Spinal cord (tissue), 10 donors: ENCODE data around the gene KIF19. TPM values are rescaled to one million over a fixed set of nuclear protein-coding genes. Genes with fewer than 3 reads are reported as not detected.

Experiments
- DNase-seq, 6 donors: peaks; one replicate each; pipeline versions ENCODE4 v3.0.0 to v3.0.0-alpha.2; 2013 to 2015; ENCODE audit warnings: low spot score in 6 of 6, low read depth in 4 of 6
- H3K27ac ChIP-seq: one replicate; pipeline ENCODE4 v1.5.1; 2013; ENCODE audit warnings: low read depth, low read length, control low read depth
- H3K27me3 ChIP-seq: one replicate; pipeline ENCODE4 v1.6.1; 2013; ENCODE audit warnings: low read length; ENCODE audit not compliant: control insufficient read depth, insufficient read depth
- H3K36me3 ChIP-seq: one replicate; pipeline ENCODE4 v1.6.1; 2013; ENCODE audit warnings: low read length; ENCODE audit not compliant: control insufficient read depth, insufficient read depth
- H3K4me1 ChIP-seq: one replicate; pipeline ENCODE4 v1.6.1; 2013; ENCODE audit warnings: low read length; ENCODE audit not compliant: control insufficient read depth, insufficient read depth
- H3K4me3 ChIP-seq: one replicate; pipeline ENCODE4 v1.5.1; 2013; ENCODE audit warnings: low read depth, low read length, control low read depth
- H3K9me3 ChIP-seq: one replicate; pipeline ENCODE4 v1.6.1; 2013; ENCODE audit warnings: low read length; ENCODE audit not compliant: control insufficient read depth, insufficient read depth
- WGBS: methylation state at CpG from one replicate; pipeline ENCODE4 v1.1.5; 2013; ENCODE audit warnings: missing lambda C conversion rate; ENCODE audit not compliant: insufficient coverage; 5-methylcytosine and 5-hydroxymethylcytosine counted together
- polyA plus RNA-seq, 2 donors: library from polyadenylated mRNA; unstranded; fragments of 120-200 nt; gene quantifications; one replicate each; pipeline ENCODE4 v1.2.1, GENCODE V29; 2013; ENCODE audit not compliant: insufficient read length in 2 of 2
- total RNA-seq, 2 donors: library from RNA; depleted of rRNA in 1 of 2; stranded (reverse); fragments of 120-200 nt in 1 of 2; fragments of >200 nt in 1 of 2; gene quantifications; one replicate each; pipeline versions ENCODE4 v1.2.3 to v1.2.4, GENCODE V29; 2013 to 2014
- donor health status: healthy.

KIF19 gene
- total and polyA plus RNA-seq, 4 donors = 1.8 to 2.8 (median 2.5) TPM

DNA sequence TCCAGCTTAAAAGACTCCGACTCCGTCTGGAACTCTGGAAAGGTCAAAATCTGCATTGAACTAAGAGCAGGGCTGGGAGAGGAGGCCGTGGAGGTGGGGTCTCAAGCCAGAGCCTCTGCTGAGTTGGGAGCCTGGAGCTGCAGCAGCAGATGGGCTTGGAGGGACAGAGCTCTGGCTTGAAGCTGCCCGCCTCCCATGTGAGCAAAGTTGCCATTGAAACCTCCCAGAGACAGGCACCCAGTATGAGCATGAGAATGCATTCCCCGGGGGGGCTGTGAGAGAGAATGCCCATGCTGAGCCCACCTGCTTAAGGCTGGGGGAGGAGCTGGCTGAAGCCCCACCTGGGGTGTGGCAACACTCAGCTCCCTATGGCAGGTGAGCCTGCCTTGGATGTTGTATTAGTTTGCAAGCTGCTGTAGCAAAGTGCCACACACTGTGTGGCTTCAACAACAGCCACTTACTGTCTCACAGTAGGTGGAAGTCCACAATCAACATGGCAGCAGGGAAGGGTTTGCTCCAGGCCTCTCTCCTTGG is 9.6 kb downstream of the KIF19 start:
- Histone ChIP-seq H3K27ac (no peak overlapping the region), H3K4me3 (no peak overlapping the region), H3K9me3 (no peaks in the 10 kb centered on the region), H3K36me3 (peaks cover 2% of the 10 kb centered on the region), H3K27me3 (no peaks in the 10 kb centered on the region), H3K4me1 (peaks cover 45% of the 10 kb centered on the region)
- DNase-seq = no peak
- 71% methylated on average over 4 of the region's 5 CpGs for WGBS

- no peaks in the 10 kb centered on the region for H3K9me3 ChIP-seq
- H3K27ac ChIP-seq = no peak overlapping the region
- 97% methylated on average over 5 of the region's 7 CpGs for WGBS
- H3K27me3 ChIP-seq = no peaks in the 10 kb centered on the region
- no peak overlapping the region for H3K4me3 ChIP-seq
- peaks cover 47% of the 10 kb centered on the region for H3K4me1 ChIP-seq
- peaks cover 2% of the 10 kb centered on the region for H3K36me3 ChIP-seq
- DNase-seq = no peak
These were observed 10.3 kb downstream of the KIF19 start for GRCh38 chr17:74336307-74336706.

DNA sequence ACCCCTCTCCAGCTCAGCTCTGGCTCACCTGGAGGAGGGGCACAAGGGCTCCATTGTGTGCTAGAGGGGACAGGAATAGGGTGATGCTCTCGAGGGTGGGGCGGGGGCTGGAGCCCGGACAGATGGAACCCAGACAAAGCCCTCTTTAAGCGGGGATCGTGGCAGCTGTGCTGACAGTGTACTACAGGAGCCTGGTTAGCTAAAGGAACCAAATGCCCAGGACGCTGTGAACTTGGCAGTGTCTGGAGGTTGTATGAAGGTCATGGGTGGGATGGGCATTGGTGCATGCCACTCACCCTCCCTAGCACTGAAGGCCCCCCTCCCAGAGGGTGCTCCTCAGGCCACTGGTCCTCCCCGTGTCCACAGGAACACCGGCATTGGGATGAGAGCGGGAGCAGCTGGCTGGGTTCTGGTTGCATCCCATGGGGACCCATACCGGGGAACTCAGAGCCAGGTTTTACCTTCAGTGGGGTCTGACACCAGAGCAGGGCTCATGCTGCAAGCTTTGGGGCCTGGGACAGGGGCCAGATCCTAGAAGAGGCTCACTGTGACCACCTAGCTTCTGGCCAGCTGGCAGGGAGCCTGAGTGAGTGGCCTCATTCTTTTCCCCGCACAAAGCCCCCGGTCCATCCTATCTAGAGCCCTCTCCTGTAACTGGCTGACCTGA is 11.9 kb downstream of the KIF19 start:
- WGBS = 38% methylated on average over 9 of the region's 12 CpGs
- no peaks in the 10 kb centered on the region for H3K27me3 ChIP-seq
- no peak overlapping the region for H3K4me3 ChIP-seq
- DNase-seq = peak in 2 of 6 donors; percentile 54 to 57
- H3K36me3 ChIP-seq = peaks cover 2% of the 10 kb centered on the region
- H3K9me3 ChIP-seq = no peaks in the 10 kb centered on the region
- peaks cover 47% of the 10 kb centered on the region for H3K4me1 ChIP-seq
- H3K27ac ChIP-seq = no peak overlapping the region

GRCh38 chr17:74339537-74340195 is 13.6 kb downstream of the KIF19 start:
- Histone ChIP-seq H3K36me3 (peaks cover 2% of the 10 kb centered on the region), H3K4me1 (peaks cover 47% of the 10 kb centered on the region), H3K4me3 (no peak overlapping the region), H3K9me3 (no peaks in the 10 kb centered on the region), H3K27ac (no peak overlapping the region), H3K27me3 (no peaks in the 10 kb centered on the region)
- WGBS = 86% methylated on average over 13 of the region's 19 CpGs
- no peak for DNase-seq

- Histone ChIP-seq H3K36me3 (peaks cover 2% of the 10 kb centered on the region), H3K27me3 (no peaks in the 10 kb centered on the region), H3K4me3 (no peak overlapping the region), H3K27ac (no peak overlapping the region), H3K9me3 (no peaks in the 10 kb centered on the region), H3K4me1 (peaks cover 43% of the 10 kb centered on the region)
- peak in 1 of 6 donors; percentile 25 for DNase-seq
- 65% methylated on average over 7 of the region's 13 CpGs for WGBS
These were observed 14.5 kb downstream of the KIF19 start for GRCh38 chr17:74340470-74341023.

GRCh38 chr17:74342224-74342623 is 16.2 kb downstream of the KIF19 start:
- H3K4me1 ChIP-seq = peaks cover 33% of the 10 kb centered on the region
- H3K27ac ChIP-seq = no peak overlapping the region
- 73% methylated on average over 9 of the region's 10 CpGs for WGBS
- H3K36me3 ChIP-seq = peaks cover 2% of the 10 kb centered on the region
- H3K27me3 ChIP-seq = no peaks in the 10 kb centered on the region
- H3K9me3 ChIP-seq = no peaks in the 10 kb centered on the region
- no peak overlapping the region for H3K4me3 ChIP-seq
- no peak for DNase-seq

GRCh38 chr17:74343121-74343520 is 17.1 kb downstream of the KIF19 start:
- WGBS = 93% methylated on average over 7 of the region's 8 CpGs
- Histone ChIP-seq H3K36me3 (peaks cover 2% of the 10 kb centered on the region), H3K4me3 (no peak overlapping the region), H3K27me3 (no peaks in the 10 kb centered on the region), H3K4me1 (peaks cover 24% of the 10 kb centered on the region), H3K27ac (no peak overlapping the region), H3K9me3 (no peaks in the 10 kb centered on the region)
- DNase-seq = no peak

- Histone ChIP-seq H3K27me3 (no peaks in the 10 kb centered on the region), H3K9me3 (no peaks in the 10 kb centered on the region), H3K4me3 (no peak overlapping the region), H3K4me1 (peaks cover 18% of the 10 kb centered on the region), H3K36me3 (peaks cover 2% of the 10 kb centered on the region), H3K27ac (no peak overlapping the region)
- WGBS = 65% methylated on average over 9 of the region's 9 CpGs
- no peak for DNase-seq
These were observed 17.7 kb downstream of the KIF19 start for GRCh38 chr17:74343526-74344284.

GRCh38 chr17:74344658-74345057 is 18.6 kb downstream of the KIF19 start:
- WGBS = 82% methylated on average over 21 of the region's 21 CpGs
- no peak overlapping the region for H3K27ac ChIP-seq
- no peaks in the 10 kb centered on the region for H3K9me3 ChIP-seq
- no peaks in the 10 kb centered on the region for H3K27me3 ChIP-seq
- H3K4me3 ChIP-seq = no peak overlapping the region
- H3K4me1 ChIP-seq = peaks cover 14% of the 10 kb centered on the region
- no peak for DNase-seq
- H3K36me3 ChIP-seq = no peaks in the 10 kb centered on the region
